ENCODE results near the gene PARP11. TPM values are rescaled to one million over a fixed set of nuclear protein-coding genes. Genes with fewer than 3 reads are reported as not detected.
A peak's percentile ranks its signal among the peaks of the same experiment; 100 is the strongest.

The PARP11 gene
- total RNA-seq, 1 experiment from 2014 or later = 5.2 TPM

GRCh38 chr12:3789838-3790237 lies 83.4 kb downstream of the PARP11 start:
- Mint-ChIP-seq H3K4me3 (ENCODE audit: low read depth, unreplicated experiment) (no peak overlapping the region), H3K27ac (ENCODE audit: unreplicated experiment) (no peak overlapping the region), H3K9me3 (ENCODE audit: low read depth, unreplicated experiment) (no peaks in the 10 kb centered on the region), H3K36me3 (ENCODE audit: insufficient read depth, unreplicated experiment) (peaks cover 6% of the 10 kb centered on the region), H3K27me3 (ENCODE audit: unreplicated experiment) (peaks cover 9% of the 10 kb centered on the region), H3K4me1 (ENCODE audit: low read depth, unreplicated experiment) (no peaks in the 10 kb centered on the region)
- no peak for TF ChIP-seq CTCF (IDR thresholded peaks at IDR 0.05; ENCODE audit: unreplicated experiment)
- intact Hi-C loops (cut with micrococcal nuclease; ENCODE audit: unreplicated experiment) = no loop called here
- DNase-seq = no peak
- no TSS peak for BruUV-seq (replicated peaks)
- CTCF ChIA-PET = interaction anchor here (0.6 kb wide), 1 partner anchor 15 kb away, joined by 4 read pairs; no protein-coding TSS in a partner anchor

GRCh38 chr12:3777206-3777809 lies 95.9 kb downstream of the PARP11 start:
- H3K9me3 Mint-ChIP-seq (ENCODE audit: low read depth, unreplicated experiment) = no peaks in the 10 kb centered on the region
- no peak overlapping the region for H3K27ac Mint-ChIP-seq (ENCODE audit: unreplicated experiment)
- BruUV-seq (replicated peaks) = no TSS peak
- CTCF ChIA-PET = interaction anchor here (0.6 to 1.1 kb wide), 6 partner anchors 8 to 477 kb away, joined by 3 to 19 read pairs (median 4); no protein-coding TSS in a partner anchor
- no peak overlapping the region for H3K4me3 Mint-ChIP-seq (ENCODE audit: low read depth, unreplicated experiment)
- H3K27me3 Mint-ChIP-seq (ENCODE audit: unreplicated experiment) = no peaks in the 10 kb centered on the region
- intact Hi-C loops (cut with micrococcal nuclease; ENCODE audit: unreplicated experiment) = loop anchor here (1.0 kb wide), 2 partner anchors 122 to 477 kb away; no protein-coding TSS in a partner anchor
- H3K36me3 Mint-ChIP-seq (ENCODE audit: insufficient read depth, unreplicated experiment) = no peaks in the 10 kb centered on the region
- peak; percentile 37 for DNase-seq
- peak; percentile 31 for TF ChIP-seq CTCF (IDR thresholded peaks at IDR 0.05; ENCODE audit: unreplicated experiment)
- H3K4me1 Mint-ChIP-seq (ENCODE audit: low read depth, unreplicated experiment) = no peaks in the 10 kb centered on the region

- no peaks in the 10 kb centered on the region for H3K36me3 Mint-ChIP-seq (ENCODE audit: insufficient read depth, unreplicated experiment)
- intact Hi-C loops (cut with micrococcal nuclease; ENCODE audit: unreplicated experiment) = no loop called here
Measured at GRCh38 chr12:3775385-3776035, 97.7 kb downstream of the PARP11 start.

GRCh38 chr12:3772380-3772779 lies 100.8 kb downstream of the PARP11 start:
- Mint-ChIP-seq H3K36me3 (ENCODE audit: insufficient read depth, unreplicated experiment) (no peaks in the 10 kb centered on the region), H3K27me3 (ENCODE audit: unreplicated experiment) (no peaks in the 10 kb centered on the region), H3K9me3 (ENCODE audit: low read depth, unreplicated experiment) (no peaks in the 10 kb centered on the region), H3K4me1 (ENCODE audit: low read depth, unreplicated experiment) (peaks cover 12% of the 10 kb centered on the region), H3K4me3 (ENCODE audit: low read depth, unreplicated experiment) (no peak overlapping the region), H3K27ac (ENCODE audit: unreplicated experiment) (no peak overlapping the region)
- CTCF ChIA-PET = interaction anchor here (0.5 to 1.3 kb wide), 3 partner anchors 266 to 473 kb away, joined by 3 to 6 read pairs (median 5); no protein-coding TSS in a partner anchor
- intact Hi-C loops (cut with micrococcal nuclease; ENCODE audit: unreplicated experiment) = no loop called here
- BruUV-seq (replicated peaks) = no TSS peak
- no peak for DNase-seq
- no peak for TF ChIP-seq CTCF (IDR thresholded peaks at IDR 0.05; ENCODE audit: unreplicated experiment)

More at GRCh38 chr12:3775385-3776035, 97.7 kb downstream of the PARP11 start:
- no peak overlapping the region for H3K4me3 Mint-ChIP-seq (ENCODE audit: low read depth, unreplicated experiment)
- H3K27me3 Mint-ChIP-seq (ENCODE audit: unreplicated experiment) = no peaks in the 10 kb centered on the region
- H3K4me1 Mint-ChIP-seq (ENCODE audit: low read depth, unreplicated experiment) = no peaks in the 10 kb centered on the region
- H3K27ac Mint-ChIP-seq (ENCODE audit: unreplicated experiment) = no peak overlapping the region
- TF ChIP-seq CTCF (IDR thresholded peaks at IDR 0.05; ENCODE audit: unreplicated experiment) = no peak
- DNase-seq = no peak
- CTCF ChIA-PET = interaction anchor here (0.6 to 1.0 kb wide), 2 partner anchors 25 to 476 kb away, joined by 3 to 4 read pairs; no protein-coding TSS in a partner anchor
- BruUV-seq (replicated peaks) = no TSS peak
- H3K9me3 Mint-ChIP-seq (ENCODE audit: low read depth, unreplicated experiment) = no peaks in the 10 kb centered on the region

Data from Calu3 (cell line).